ENCODE measurements around the gene DCAF5.

DCAF5 gene

DNA sequence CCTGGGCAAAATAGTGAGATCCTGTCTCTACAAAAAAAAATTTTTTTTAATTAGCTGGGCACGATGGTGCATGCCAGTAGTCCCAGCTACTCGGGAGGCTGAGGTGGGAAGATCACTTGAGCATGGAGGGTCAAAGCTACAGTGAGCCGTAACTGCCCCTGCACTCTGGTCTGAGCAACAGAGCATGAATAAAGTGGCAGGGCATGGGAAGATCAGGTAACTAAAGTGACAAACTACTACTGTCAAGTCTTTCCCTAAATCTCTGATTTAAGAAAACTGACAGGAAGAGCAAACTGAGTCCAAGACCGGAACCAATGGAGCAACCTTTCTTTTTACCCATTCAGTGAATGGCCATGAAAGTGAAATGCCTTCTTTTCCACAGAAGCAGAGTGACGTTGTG lies 10.8 kb downstream of the DCAF5 start:
- no peak for DNase-seq

DNA sequence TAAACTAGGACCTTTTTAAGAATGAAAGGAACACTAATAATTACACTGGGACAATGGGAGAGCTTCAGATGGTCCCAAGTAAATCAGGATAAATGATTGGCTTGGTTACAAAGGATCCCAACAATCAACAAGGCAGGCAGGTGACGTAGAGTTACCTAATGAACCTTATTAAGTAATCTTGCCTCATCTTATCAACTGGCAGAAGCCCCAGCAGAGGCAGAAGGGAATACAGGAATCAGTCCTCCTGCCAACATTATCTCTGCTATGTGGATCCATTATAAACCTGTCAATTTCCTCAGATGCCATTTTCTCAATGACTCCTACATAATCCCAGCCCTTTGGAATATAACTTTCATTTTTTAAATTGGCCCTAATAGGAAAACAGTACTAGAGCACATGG lies 11.4 kb downstream of the DCAF5 start:
- no peak for DNase-seq

DNA sequence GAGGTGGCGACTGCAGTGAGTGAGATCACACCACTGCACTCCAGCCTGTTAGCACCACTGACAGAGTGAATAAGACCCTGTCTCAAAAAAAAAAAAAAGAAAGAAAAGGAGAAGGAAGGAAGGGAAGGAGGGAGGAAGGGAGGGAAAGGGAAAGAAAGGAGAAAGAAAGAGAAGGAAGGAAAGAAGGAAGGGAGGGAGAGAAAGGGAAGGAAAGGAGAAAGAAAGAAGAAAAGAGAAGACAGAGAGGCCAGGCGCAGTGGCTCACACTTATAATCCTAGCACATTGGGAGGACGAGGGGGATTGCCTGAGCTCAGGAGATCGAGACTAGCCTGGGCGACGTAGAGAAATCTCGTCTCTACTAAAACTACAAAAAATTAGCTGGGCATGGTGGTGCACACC lies 13.2 kb downstream of the DCAF5 start:
- DNase-seq = no peak

DNA sequence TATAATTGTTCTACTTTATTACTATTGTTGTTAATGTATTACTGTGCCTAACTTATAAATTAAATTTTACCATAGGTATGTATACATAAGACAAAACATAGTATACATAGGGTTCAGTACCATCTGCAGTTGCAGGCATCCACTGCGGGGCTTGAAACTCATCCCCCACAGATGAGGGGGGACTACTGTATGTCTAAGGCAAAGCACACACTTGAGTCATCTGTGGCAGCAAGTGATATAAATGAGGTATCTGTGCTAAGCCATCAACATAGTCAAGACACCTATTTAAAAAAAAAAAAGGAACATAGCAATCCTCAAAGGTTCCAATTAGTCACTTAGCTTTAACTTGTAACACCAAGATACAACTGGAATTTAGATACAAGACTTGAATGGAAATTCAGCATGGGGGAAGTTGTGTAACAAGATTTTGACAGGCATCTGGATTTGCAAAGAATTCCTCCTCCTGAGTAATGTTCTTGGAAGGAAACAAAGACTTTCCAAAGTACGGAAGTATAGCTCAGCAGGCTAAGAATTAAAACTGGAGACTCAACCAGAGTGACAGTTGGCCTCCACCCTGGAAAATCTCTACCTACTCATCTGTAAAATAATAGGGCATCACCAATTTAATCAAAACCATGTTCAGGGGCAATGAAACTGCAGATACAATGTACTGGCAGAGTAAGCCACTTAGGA lies 14.9 kb downstream of the DCAF5 start:
- DNase-seq = no peak

GRCh38 chr14:69137416-69137815 lies 15.5 kb downstream of the DCAF5 start:
- no peak for DNase-seq

- no peak for DNase-seq
Observed at GRCh38 chr14:69135133-69135532, 17.8 kb downstream of the DCAF5 start.

DNA sequence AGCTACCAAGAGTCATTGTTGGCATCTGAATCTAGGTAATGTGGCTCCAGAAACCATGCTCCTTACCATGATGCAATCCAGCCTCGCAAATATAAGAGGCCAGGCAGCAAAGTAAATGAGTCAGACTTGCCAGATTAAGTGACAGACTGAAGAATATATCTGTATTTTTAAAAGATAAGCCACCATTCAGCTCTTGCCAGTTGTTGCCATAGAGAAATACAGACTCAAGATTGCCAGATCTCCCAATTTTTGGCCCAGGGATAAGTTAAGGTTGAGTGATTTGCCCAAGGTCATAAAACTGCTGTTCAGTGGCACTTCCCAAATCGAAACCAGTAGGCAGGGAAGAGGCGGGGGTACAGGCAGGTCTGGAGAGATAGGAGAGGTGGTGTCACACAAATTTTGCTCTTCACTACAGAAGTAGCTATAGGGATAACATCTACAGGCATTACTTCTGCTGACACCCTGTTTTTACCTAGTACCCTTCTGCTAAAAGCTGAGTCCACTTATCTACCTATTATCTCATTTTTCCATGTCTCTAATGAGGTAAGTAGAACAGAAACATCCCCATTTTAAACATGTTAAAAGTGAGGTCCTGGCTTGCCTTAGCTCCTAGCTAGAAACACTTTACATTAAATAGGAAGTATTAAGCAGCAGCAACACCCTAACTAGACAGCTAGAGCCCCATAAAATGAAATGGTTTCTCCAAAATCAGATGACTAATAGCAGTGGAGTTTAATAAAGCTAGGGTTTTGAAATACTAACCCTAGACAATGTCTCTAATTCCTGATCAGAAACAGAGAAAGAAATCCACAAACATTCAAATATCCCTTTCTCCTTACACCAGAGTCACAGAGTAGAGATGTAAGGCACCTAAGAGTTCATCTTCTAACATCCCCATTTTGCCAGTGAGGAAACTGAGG lies 19.5 kb downstream of the DCAF5 start:
- DNase-seq = no peak

DNA sequence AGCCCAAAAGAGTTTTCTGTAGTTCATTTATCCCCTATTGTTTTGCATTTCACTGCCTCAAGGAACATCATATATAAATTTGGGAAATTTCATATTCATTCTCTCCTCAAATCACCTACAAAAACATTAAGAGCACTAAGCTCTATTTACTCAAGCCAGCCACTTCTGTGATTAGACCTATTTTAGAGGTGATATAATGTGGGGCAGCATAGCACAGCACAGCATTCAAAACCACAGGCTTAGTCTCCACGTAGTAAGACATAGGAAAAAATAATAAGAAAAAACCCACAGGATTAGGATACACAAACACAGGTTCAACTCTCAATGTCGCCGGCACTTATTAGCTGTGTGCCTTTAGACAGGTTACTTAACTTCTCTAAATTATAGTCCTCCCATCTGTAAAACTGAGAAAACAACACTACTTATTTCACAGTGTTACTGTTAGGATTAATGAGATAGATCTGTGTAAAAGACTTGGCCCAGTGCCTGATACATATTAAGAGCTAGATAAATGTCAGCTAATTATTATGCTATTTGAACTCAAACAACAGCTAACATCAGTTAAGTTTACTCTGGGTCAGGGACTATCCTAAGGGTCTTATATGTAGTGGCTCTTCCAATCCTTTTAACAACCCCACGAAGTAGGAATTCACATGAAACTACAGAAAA lies 20.3 kb downstream of the DCAF5 start:
- no peak for DNase-seq

- no peak for DNase-seq
Observed at GRCh38 chr14:69131176-69131575, 21.7 kb downstream of the DCAF5 start.

GRCh38 chr14:69129264-69129880 lies 23.5 kb downstream of the DCAF5 start:
- DNase-seq = peak; percentile 48 to 76

GRCh38 chr14:69118305-69118704 lies 34.6 kb downstream of the DCAF5 start:
- DNase-seq = no peak

DNA sequence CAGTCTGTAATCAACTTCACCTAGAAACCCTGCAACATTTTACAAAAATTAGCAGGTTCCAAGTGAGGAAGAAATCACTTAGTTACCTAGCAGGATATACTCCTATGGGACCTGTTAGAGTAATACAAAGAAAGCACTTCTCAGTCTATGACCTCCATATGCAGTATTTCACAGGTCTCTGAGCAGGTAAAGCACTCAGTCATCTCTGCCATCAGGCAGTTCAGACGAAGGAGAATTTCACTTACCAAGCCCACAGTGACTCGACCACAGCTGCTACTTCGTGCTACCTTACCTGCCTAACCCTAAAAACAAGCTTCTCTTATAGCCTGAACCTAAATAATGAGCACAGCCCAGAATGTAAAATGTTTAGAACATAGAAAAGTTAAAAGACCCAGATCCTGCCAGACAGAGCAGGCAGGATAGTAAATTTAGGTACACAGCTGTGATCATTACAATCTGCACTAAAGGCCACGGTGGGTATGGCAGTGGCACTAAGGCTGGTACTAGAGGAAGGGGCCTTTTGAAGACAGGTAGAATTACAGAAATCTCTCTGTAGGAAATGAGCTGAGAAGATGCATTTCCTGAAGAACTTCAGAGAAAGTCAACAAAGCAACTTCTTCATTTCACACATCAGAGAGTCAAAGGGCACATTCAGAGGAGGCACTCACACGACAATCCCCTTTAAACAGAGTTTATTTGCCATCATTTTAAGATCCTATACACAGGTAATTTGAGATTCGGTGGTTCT lies 35.7 kb downstream of the DCAF5 start:
- DNase-seq = no peak

- DNase-seq = no peak
Observed at GRCh38 chr14:69115407-69116185, 37.3 kb downstream of the DCAF5 start.

DNA sequence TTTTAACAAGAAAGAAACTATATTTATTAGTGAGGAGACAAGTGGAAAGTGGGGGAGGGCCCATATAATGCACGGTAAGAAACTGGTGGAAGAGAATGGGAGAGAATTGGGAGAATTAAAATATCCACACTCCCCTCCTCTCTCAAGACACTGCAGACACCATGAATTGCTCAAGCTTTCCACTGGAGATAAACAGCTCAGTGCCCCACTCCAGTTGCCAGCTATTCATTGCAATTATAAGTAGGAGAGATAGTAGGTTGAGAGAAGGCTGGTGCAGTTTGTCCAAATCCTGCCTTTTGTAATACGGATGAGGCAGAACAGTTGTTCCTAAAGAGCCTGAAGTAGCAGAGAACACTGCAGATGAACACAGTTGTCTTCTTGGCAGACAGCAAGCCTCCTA lies 38.2 kb downstream of the DCAF5 start:
- no peak for DNase-seq

- no peak for DNase-seq
Observed at GRCh38 chr14:69108358-69108757, 44.6 kb downstream of the DCAF5 start.

DNA sequence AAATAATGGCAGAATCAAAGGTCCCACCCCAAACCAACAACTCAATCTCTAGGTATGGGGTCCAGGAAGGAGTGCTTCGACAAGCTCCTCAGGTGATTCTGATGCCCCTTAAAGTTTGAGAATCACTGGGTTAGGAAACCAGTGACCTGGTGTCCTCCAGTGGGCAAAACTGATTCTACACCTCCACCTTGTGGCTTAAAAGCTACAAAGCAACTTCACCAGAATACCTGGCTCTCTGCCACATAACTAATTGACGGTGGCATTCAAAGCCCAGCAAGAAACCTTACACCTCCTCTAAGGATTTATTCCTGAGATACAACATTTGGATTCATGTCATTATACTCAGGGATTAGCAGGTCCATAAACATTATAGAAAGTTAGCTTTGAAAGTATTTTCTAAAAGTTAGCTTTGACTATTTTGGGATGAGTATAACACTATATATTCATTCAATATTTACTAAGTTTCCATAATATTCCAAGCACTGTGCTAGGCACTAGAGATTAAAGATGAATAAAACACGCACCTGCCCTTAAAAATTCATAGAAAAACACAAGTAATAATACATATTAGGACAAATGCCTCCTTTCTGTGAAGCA lies 45.4 kb downstream of the DCAF5 start:
- peak; percentile 67 to 73 for DNase-seq

DNA sequence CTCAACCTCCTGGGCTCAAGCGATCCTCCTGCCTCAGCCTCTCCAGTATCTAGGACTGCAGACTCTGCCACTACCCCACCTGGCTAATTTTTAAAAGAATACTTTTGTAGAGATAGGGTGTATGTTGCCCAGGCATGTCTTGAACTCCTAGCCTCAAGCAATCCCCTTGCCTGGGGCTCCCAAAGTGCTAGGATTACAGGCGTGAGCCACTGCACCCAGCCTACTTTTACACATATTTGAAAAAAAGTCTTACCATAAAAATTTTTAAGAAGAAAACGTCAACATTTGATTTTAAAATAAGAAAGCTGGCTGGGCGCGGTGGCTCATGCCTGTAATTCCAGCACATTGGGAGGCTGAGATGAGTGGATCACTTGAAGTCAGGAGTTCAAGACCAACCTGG lies 46.5 kb downstream of the DCAF5 start:
- DNase-seq = no peak

DNA sequence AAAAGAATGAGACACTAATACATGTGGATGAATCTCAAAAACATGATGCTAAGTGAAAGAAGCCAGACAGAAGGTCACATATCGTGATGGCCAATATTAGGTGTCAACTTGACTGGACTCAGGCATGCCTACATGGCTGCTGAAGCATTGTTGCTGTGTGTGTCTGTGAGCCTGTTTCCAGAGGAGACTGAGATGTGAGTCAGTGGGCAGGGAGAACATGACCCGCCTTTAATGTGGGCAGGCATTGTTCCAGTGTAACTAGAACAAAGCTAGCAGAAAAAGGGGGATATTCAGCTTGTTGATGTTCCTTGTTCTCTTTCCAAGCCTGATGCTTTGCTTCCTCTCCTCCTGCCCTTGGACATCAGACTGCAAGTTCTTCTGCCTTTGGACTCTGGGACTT lies 47.6 kb downstream of the DCAF5 start:
- no peak for DNase-seq

DNA sequence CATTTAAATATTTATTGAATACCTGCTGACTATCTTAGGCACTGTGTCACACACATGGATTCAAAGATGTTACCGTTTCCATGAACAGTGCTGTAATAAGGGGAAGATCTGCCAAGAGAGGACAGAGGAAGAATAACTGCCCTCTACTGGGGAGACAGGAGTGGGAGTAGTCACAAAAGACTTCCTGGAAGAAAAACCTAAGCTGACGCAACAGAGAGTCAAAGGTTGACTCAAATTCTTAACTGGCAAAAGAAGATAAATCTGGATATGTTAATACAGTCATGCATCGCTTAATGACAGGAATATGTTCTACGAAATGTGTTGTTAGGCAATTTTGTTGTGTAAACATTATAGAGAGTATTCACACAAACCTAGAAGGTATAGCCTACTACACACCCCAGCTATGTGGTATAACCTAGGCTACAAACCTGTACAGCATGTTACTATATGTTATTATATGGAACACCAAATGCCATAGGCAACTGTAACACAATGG lies 51.5 kb downstream of the DCAF5 start:
- peak; percentile 5 to 36 for DNase-seq

DNA sequence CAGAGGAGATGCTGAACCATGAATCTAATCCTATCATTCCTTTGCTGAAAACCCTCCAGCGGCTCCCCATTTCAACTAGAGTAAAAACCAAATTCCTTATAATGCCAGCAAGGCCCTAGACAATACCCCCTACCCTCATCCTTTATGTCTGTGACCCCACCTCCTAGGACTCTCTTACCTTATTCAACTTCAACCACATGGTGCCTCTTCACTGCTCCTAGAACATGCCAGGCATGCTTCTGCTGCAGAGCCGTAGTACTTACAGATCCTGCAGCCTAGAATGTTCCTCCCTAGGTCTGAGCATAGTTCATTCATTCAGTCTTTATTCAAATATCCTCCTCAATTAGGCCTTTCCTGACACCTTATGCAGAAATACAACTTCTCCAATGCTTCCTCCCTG lies 54.9 kb downstream of the DCAF5 start:
- no peak for DNase-seq
